Inflammatory macrophage treated with lipopolysaccharide for 1 hour (primary cell): ENCODE data around the gene CD248.

ENCODE experiments used
- DNase-seq, 2 donors: peaks; one replicate each; pipeline ENCODE4 v3.0.0-alpha.2; 2020 to 2022

The CD248 gene

DNA sequence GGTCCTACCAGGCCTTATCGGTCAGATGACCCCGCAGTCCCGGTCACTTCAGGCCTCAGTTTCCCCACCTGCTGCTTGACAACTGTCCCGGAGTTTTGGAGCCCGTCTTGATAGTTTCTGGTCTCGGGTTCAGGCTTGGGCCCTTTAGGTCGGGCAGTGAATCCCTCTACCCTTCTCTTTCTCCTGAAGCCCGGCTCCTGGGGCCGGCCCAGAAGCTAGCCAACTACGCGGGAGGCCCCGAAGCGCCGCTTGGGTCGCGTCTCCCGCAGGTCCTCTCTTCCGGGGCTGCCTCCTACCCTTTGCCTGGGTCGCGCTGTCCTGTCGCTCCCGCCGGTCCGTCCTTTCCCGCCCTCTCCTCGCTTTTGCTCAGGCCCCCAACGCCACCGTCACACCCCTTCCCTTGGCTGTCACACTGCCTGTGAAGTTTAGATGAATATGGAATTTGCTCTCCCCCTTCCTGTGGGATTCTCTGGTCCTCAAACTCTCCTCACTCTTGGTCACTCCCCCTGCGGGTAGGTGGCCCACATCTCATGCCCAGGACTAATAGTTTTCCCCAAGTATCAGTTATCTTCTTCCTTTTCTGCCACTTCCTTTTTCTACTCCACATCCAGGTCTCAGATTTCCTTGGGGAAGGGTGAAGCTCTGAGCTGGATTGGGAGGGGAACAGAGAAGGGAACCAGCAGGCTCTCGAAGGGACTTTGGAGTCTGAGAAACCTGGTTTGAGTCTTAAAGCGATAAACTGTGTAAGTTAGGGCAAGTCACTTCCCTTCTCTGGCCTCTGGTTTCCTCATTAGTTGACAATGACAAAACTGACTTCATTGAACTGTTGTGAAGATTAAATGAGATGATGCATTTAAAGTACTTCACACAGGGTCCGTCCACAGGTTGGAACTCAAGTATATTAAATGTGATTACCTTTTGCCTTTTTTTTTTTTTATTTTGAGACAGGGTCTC lies 47.6 kb downstream of the CD248 start:
- peak; percentile 30 to 45 for DNase-seq

- DNase-seq = peak; percentile 99 to 100
These were observed 48.4 kb downstream of the CD248 start, which contains the start of gene RAB1B for GRCh38 chr11:66268244-66268951. RAB1B (plus strand) TSS chr11:66268639; CDS start chr11:66268680, 41 bp downstream.

GRCh38 chr11:66267379-66268243 lies 49.2 kb downstream of the CD248 start:
- DNase-seq = peak; percentile 76 to 79

DNA sequence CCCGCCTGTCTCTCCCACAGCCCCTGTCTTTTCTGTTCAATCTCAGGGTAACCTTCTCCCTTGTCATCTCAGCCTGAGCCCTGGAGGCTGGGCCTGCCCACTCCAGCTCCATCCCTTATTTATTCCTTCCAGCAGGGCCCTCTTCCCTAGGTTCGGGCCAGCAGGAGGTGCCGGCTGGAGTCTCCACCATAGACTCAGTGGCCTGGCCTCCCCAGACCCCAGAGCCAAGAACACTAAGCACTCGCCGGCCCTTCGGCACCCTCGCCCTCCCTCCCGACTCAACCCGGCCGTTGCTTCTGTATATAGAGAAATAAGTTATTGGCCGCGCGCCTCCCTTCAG lies 49.8 kb downstream of the CD248 start:
- no peak for DNase-seq

- DNase-seq = no peak
These were observed 50.3 kb downstream of the CD248 start for GRCh38 chr11:66266378-66267038.

GRCh38 chr11:66265531-66266377 lies 51.1 kb downstream of the CD248 start:
- DNase-seq = no peak

DNA sequence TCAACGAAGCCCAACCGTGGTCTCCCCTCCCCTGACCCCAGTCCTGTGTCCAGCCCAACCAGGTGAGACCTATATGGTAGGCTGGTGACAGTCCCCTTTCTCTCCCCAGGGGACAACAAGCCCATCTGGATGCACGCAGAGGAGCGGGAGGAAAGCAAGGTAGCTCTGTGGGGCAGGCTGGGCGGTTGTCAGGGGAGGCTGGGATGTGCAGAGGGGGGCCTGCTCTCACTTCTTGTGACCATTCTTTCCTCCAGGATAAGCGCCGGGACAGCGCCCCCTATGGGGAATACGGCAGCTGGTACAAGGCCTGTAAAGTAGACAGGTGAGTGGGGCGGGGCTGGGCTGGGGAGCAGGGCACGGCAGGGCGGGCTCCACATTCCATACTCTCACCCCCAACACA lies 51.9 kb downstream of the CD248 start:
- DNase-seq = no peak
